SK-N-SH (cell line): ENCODE data around the gene PLD4. TPM values are rescaled to one million over a fixed set of nuclear protein-coding genes. Genes with fewer than 3 reads are reported as not detected.

Experiments
- CTCF ChIA-PET: fragments of 300-600, 350-600 bp; formaldehyde crosslinking; extraction: SDS; loops from one replicate; lab custom pipeline; 2021; lab: Yijun Ruan, JAX
- POLR2A ChIA-PET: fragments of 350-600 bp; sonication (Branson Sonifier 250); formaldehyde crosslinking; extraction: SDS; loops from one replicate; lab custom pipeline; 2020; ENCODE audit warnings: antibody characterized with exemption, inconsistent platforms; lab: Yijun Ruan, JAX
- DNase-seq: peaks from one replicate; pipeline ENCODE4 v3.0.0; 2012
- H2AFZ ChIP-seq: fragments of 200-600 bp; sonication (generic); 2 replicates; pipeline ENCODE4 v1.8.1; 2016; ENCODE audit warnings: antibody characterized with exemption, mild to moderate bottlenecking, low read depth
- H3F3A ChIP-seq: fragments of 200-600 bp; sonication (generic); replicated peaks from 2 replicates; pipeline ENCODE3; 2016; ENCODE audit warnings: antibody characterized with exemption, mild to moderate bottlenecking; ENCODE audit not compliant: insufficient read depth
- H3K27ac ChIP-seq, 2 experiments: fragments of 200-500 bp in 1 of 2; fragments of 200-600 bp in 1 of 2; sonication (Bioruptor generic) in 1 of 2; sonication (generic), shearing (Covaris generic) in 1 of 2; 2 replicates each; pipeline versions ENCODE4 v1.5.1 to v1.6.1; 2014 to 2016; ENCODE audit warnings: low read depth in 2 of 2, inconsistent platforms in 1 of 2, low read length in 1 of 2, mild to moderate bottlenecking in 1 of 2, mixed read lengths in 1 of 2
- H3K27me3 ChIP-seq: fragments of 200-600 bp; sonication (generic), shearing (Covaris generic); 2 replicates; pipeline ENCODE4 v1.6.1; 2016; ENCODE audit warnings: mixed run types; ENCODE audit not compliant: insufficient read depth
- H3K36me3 ChIP-seq, 2 experiments: fragments of 200-500 bp in 1 of 2; fragments of 200-600 bp in 1 of 2; sonication (Bioruptor generic) in 1 of 2; sonication (generic) in 1 of 2; replicated peaks in 1 of 2; 2 replicates each; pipeline versions ENCODE3 to v1.5.1; 2014 to 2016; ENCODE audit warnings: low read length in 1 of 2, mild to moderate bottlenecking in 1 of 2; ENCODE audit not compliant: insufficient read depth in 2 of 2, control insufficient read depth in 1 of 2
- H3K4me1 ChIP-seq, 2 experiments: fragments of 200-500 bp in 1 of 2; fragments of 200-600 bp in 1 of 2; sonication (Bioruptor generic) in 1 of 2; sonication (generic), shearing (Covaris generic) in 1 of 2; 2 replicates each; pipeline versions ENCODE4 v1.5.1 to v1.6.1; 2014 to 2016; ENCODE audit warnings: low read depth in 1 of 2, low read length in 1 of 2, mixed run types in 1 of 2; ENCODE audit not compliant: insufficient read depth in 2 of 2, control insufficient read depth in 1 of 2
- H3K4me2 ChIP-seq: fragments of 200-600 bp; sonication (generic), shearing (Covaris generic); 2 replicates; pipeline ENCODE4 v1.6.1; 2017; ENCODE audit warnings: mixed run types
- H3K4me3 ChIP-seq, 2 experiments: fragments of 200-500 bp in 1 of 2; fragments of 200-600 bp in 1 of 2; sonication (Bioruptor generic) in 1 of 2; sonication (generic), shearing (Covaris generic) in 1 of 2; 2 replicates each; pipeline versions ENCODE4 v1.5.1 to v1.8.1; 2014 to 2016; ENCODE audit warnings: low read depth in 2 of 2, inconsistent platforms in 1 of 2, low read length in 1 of 2, mild to moderate bottlenecking in 1 of 2, mixed read lengths in 1 of 2, moderate library complexity in 1 of 2
- H3K79me2 ChIP-seq: fragments of 200-600 bp; sonication (generic); 2 replicates; pipeline ENCODE4 v1.8.1; 2017; ENCODE audit warnings: mild to moderate bottlenecking; ENCODE audit not compliant: insufficient read depth
- H3K9ac ChIP-seq: fragments of 200-600 bp; sonication (generic); 2 replicates; pipeline ENCODE4 v1.6.1; 2017; ENCODE audit warnings: mixed run types
- H3K9me2 ChIP-seq: fragments of 200-600 bp; sonication (generic); 2 replicates; pipeline ENCODE4 v1.6.1; 2017; ENCODE audit warnings: mixed run types
- H3K9me3 ChIP-seq: fragments of 200-600 bp; sonication (generic); 2 replicates; pipeline ENCODE4 v1.6.1; 2017; ENCODE audit warnings: mixed run types, mild to moderate bottlenecking, moderate library complexity
- H4K20me1 ChIP-seq: fragments of 200-600 bp; sonication (generic); 2 replicates; pipeline ENCODE4 v1.6.1; 2017; ENCODE audit warnings: mild to moderate bottlenecking, mixed run types; ENCODE audit not compliant: insufficient read depth
- CHD2 ChIP-seq: fragments of 150-350 bp; IDR thresholded peaks from 2 replicates; pipeline ENCODE4 v1.6.1; 2018; ENCODE audit warnings: low read length; ENCODE audit not compliant: partially characterized antibody
- EZH2phosphoT487 ChIP-seq: fragments of 200-600 bp; sonication (generic); IDR thresholded peaks from 2 replicates; pipeline ENCODE4 v1.6.1; 2017; ENCODE audit warnings: low read depth, mixed run types, mild to moderate bottlenecking, antibody characterized with exemption, moderate library complexity, borderline replicate concordance
- FOSL2 ChIP-seq: IDR thresholded peaks from 2 replicates; pipeline ENCODE4 v1.4.0; 2012; ENCODE audit warnings: low read depth, mild to moderate bottlenecking, moderate library complexity, borderline replicate concordance
- FOXM1 ChIP-seq: IDR thresholded peaks from 2 replicates; pipeline ENCODE4 v1.4.0; 2012; ENCODE audit warnings: low read depth, mild to moderate bottlenecking
- GATA2 ChIP-seq: sonication (generic); formaldehyde crosslinking; IDR thresholded peaks from 2 replicates; pipeline ENCODE4 v1.5.0; 2020; ENCODE audit warnings: mild to moderate bottlenecking, missing genetic modification reagents
- JUND ChIP-seq: IDR thresholded peaks from 2 replicates; pipeline ENCODE4 v1.4.0; 2012
- MEF2A ChIP-seq: IDR thresholded peaks from 2 replicates; pipeline ENCODE4 v1.4.0; 2012; ENCODE audit warnings: low read depth, borderline replicate concordance
- NRF1 ChIP-seq: IDR thresholded peaks from 2 replicates; pipeline ENCODE4 v1.6.1; 2012; ENCODE audit warnings: low read depth, mild to moderate bottlenecking, low read length
- POLR2AphosphoS5 ChIP-seq: IDR thresholded peaks from 2 replicates; pipeline ENCODE4 v1.6.1; 2012; ENCODE audit warnings: low read depth, low read length
- RAD21 ChIP-seq: IDR thresholded peaks from 2 replicates; pipeline ENCODE4 v1.6.1; 2012; ENCODE audit warnings: mild to moderate bottlenecking, low read length
- RFX5 ChIP-seq: IDR thresholded peaks from 2 replicates; pipeline ENCODE4 v1.6.1; 2012; ENCODE audit warnings: mild to moderate bottlenecking, improper control_type of control experiment, low read length
- TCF12 ChIP-seq: IDR thresholded peaks from 2 replicates; pipeline ENCODE4 v1.4.0; 2012
- USF2 ChIP-seq: fragments of 150-350 bp; IDR thresholded peaks from 2 replicates; pipeline ENCODE4 v1.6.1; 2017; ENCODE audit warnings: antibody characterized with exemption, low read length, low read depth, borderline replicate concordance
- WGBS: methylation state at CpG from one replicate; pipeline ENCODE4 v1.1.6; 2017; ENCODE audit warnings: low lambda C conversion rate; 5-methylcytosine and 5-hydroxymethylcytosine counted together
- polyA plus RNA-seq, 3 experiments: library from polyadenylated mRNA; depleted of rRNA; stranded (reverse); fragments of >200 nt; gene quantifications; 2 replicates each; pipeline ENCODE4 v1.2.3, GENCODE V29; 2012
- TF ChIP-seq, protein P1 (sequence below): IDR thresholded peaks from 2 replicates; pipeline ENCODE4 v1.4.0; 2012; ENCODE audit warnings: low read depth, borderline replicate concordance
- TF ChIP-seq, protein P2 (sequence below): IDR thresholded peaks from 2 replicates; pipeline ENCODE4 v1.4.0; 2012; ENCODE audit warnings: low read depth
- TF ChIP-seq, protein P3 (sequence below): IDR thresholded peaks from 2 replicates; pipeline ENCODE4; 2012

The PLD4 gene
- polyA plus RNA-seq, 1 of the 3 experiments (the other 2 are of a cell fraction): 0.02 TPM

DNA sequence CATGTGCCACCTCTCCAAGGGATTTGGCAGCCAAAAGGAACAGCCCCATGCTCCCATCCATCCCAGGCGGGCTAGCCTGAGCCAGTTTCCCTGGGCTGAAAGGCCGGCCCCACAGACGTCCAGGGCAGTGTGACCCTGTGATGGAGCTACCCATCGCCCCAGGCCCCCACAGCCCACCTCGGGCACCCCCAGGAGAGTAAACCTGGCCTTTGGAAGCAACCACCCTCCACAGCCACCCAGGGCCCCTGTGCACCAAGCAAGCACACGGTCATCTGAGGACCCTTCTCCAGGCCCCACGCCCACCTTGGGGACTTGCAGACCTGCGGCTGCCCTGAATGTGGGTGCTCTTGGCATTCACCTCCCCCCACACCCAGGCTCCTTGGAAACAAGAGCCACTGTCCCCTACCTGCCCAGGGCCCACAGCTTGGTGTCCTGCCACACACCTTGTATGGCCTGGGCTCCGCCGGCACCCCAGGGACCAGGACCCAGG, 45.1 kb downstream of the PLD4 start:
- 90% methylated on average over 6 of the region's 10 CpGs for WGBS
- Histone ChIP-seq H4K20me1 (no peaks in the 10 kb centered on the region), H3K27me3 (no peaks in the 10 kb centered on the region), H3K4me1 (peaks cover 36 to 51% of the 10 kb centered on the region in 2 experiments; a peak in 3 of 4 replicates), H3K4me3 (peak overlapping the region; percentile 29 to 51; a peak in 3 of 4 replicates), H3K79me2 (peaks cover 74% of the 10 kb centered on the region; the same call in 1 of the 2 replicates), H3F3A (peaks cover 15% of the 10 kb centered on the region), H2AFZ (peak overlapping the region; percentile 49; the same call in 1 of the 2 replicates), H3K9ac (peak overlapping the region; percentile 67), H3K9me2 (no peaks in the 10 kb centered on the region), H3K9me3 (no peaks in the 10 kb centered on the region), H3K27ac (peak overlapping the region in 1 of 2 experiments; percentile 93; a peak in 2 of 4 replicates), H3K36me3 (no peaks in the 10 kb centered on the region), H3K4me2 (peak overlapping the region; percentile 90)
- CTCF ChIA-PET: interaction anchor here (0.7 to 11.2 kb wide), 8 partner anchors 35 to 236 kb away, joined by 3 to 284 read pairs (median 5); partner anchors contain the start of gene CDCA4
- POLR2A ChIA-PET: no interaction called here
- DNase-seq: no peak
- TF ChIP-seq USF2: no peak
- TF ChIP-seq JUND: no peak
- TF ChIP-seq MEF2A: no peak
- no peak for TF ChIP-seq GATA2 (CRISPR knock-in tag)
- TF ChIP-seq, protein P1, sequence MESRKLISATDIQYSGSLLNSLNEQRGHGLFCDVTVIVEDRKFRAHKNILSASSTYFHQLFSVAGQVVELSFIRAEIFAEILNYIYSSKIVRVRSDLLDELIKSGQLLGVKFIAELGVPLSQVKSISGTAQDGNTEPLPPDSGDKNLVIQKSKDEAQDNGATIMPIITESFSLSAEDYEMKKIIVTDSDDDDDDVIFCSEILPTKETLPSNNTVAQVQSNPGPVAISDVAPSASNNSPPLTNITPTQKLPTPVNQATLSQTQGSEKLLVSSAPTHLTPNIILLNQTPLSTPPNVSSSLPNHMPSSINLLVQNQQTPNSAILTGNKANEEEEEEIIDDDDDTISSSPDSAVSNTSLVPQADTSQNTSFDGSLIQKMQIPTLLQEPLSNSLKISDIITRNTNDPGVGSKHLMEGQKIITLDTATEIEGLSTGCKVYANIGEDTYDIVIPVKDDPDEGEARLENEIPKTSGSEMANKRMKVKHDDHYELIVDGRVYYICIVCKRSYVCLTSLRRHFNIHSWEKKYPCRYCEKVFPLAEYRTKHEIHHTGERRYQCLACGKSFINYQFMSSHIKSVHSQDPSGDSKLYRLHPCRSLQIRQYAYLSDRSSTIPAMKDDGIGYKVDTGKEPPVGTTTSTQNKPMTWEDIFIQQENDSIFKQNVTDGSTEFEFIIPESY: no peak
- TF ChIP-seq, protein P2, sequence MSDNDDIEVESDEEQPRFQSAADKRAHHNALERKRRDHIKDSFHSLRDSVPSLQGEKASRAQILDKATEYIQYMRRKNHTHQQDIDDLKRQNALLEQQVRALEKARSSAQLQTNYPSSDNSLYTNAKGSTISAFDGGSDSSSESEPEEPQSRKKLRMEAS: no peak

DNA sequence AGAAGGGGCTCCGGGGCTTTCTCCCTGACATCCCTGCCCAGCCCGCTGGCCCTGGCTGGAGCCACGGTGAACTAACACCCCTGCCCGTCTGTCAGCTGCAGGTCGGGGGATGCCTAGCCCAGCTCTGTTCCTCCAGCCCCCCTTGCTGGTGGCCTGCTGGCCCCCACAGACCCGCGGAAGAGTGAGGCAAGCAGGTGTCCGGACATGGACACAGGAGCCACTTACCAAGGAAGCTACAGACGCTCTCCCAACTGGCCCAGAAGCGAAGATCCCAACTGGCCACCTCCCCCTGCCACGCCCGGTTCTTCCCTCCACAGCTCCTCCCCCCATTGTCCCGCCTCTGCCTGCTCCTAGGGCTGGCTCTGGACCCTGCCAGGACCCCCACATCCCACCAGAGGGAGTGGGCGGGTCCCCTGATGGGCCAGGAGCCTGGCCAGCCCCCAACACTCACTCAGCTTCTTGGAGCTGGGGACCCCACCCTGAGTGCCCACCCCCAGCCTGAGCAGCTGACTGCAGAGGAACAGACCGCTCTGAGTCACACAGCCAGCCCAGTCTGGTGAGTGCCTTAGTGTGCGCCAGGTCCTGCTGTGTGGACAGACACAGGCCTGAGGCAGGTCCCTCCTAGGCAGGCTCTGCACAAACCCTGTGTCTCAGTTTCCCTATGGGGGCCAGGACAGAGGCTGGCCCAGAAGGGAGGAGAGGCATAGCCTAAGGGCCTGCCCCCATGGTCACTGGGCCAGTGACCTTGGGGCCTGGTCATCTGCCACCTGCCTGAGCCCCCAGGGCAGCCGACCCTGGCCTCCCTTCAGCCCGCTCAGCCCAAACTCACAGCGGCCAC, 45.8 kb downstream of the PLD4 start:
- Histone ChIP-seq H3K4me2 (peak overlapping the region; percentile 90), H3K79me2 (peaks cover 73% of the 10 kb centered on the region; the same call in 1 of the 2 replicates), H3K9me2 (no peaks in the 10 kb centered on the region), H3K27me3 (no peaks in the 10 kb centered on the region), H3K9ac (peak overlapping the region; percentile 67), H4K20me1 (no peaks in the 10 kb centered on the region), H3F3A (peaks cover 20% of the 10 kb centered on the region), H2AFZ (peak overlapping the region; percentile 49; the same call in 1 of the 2 replicates), H3K9me3 (no peaks in the 10 kb centered on the region), H3K36me3 (no peaks in the 10 kb centered on the region), H3K4me3 (peak overlapping the region; percentile 29 to 51; a peak in 3 of 4 replicates), H3K27ac (peak overlapping the region; percentile 23 to 93; a peak in 3 of 4 replicates), H3K4me1 (peaks cover 37 to 55% of the 10 kb centered on the region in 2 experiments; a peak in 3 of 4 replicates)
- 70% methylated on average over 10 of the region's 19 CpGs for WGBS
- no peak for DNase-seq
- TF ChIP-seq CHD2 (no peak), EZH2phosphoT487 (no peak), FOSL2 (peak; percentile 62; the same call in 1 of the 2 replicates), FOXM1 (no peak), TCF12 (peak; percentile 64), NRF1 (no peak), RFX5 (no peak), JUND (peak; percentile 41; the same call in 1 of the 2 replicates), RAD21 (no peak), POLR2AphosphoS5 (0 out of 2 replicates have a peak, but pooled peaks have one; percentile 41)
- TF ChIP-seq, protein P3, sequence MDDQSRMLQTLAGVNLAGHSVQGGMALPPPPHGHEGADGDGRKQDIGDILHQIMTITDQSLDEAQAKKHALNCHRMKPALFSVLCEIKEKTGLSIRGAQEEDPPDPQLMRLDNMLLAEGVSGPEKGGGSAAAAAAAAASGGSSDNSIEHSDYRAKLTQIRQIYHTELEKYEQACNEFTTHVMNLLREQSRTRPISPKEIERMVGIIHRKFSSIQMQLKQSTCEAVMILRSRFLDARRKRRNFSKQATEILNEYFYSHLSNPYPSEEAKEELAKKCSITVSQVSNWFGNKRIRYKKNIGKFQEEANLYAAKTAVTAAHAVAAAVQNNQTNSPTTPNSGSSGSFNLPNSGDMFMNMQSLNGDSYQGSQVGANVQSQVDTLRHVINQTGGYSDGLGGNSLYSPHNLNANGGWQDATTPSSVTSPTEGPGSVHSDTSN: peak; percentile 25; the same call in 1 of the 2 replicates
- TF ChIP-seq, protein P2: peak; percentile 67; the same call in 1 of the 2 replicates
- TF ChIP-seq, protein P1: no peak
- ChIA-PET POLR2A (no interaction called here), CTCF (interaction anchor here (0.7 to 11.2 kb wide), 8 partner anchors 36 to 237 kb away, joined by 3 to 284 read pairs (median 5); partner anchors contain the start of gene CDCA4)
